Activated B cell treated with CpG ODN at 0.5 μM for 24 hours (primary cell): ENCODE results near the gene PRSS3. TPM values are rescaled to one million over a fixed set of nuclear protein-coding genes. Genes with fewer than 3 reads are reported as not detected.
"Not testable (repeated sequence)": the region's sequence is repeated elsewhere in the genome, so short reads cannot be mapped to it uniquely, and the experiment has no call there.

Source experiments
- ATAC-seq: fragments of 200-7000 bp; cut with Tn5 transposase; one replicate; pipeline ENCODE4 v1.10.0; 2021; ENCODE audit warnings: low read depth, mild to moderate bottlenecking, moderate library complexity
- CTCF ChIA-PET: fragments of 350-600 bp; sonication (Branson Sonifier 250); formaldehyde crosslinking; loops from one replicate; lab custom pipeline; 2021; ENCODE audit warnings: antibody characterized with exemption; lab: Charles Lee
- POLR2A ChIA-PET: fragments of 350-600 bp; sonication (Branson Sonifier 250); formaldehyde crosslinking; loops from one replicate; lab custom pipeline; 2021; ENCODE audit warnings: antibody characterized with exemption; lab: Charles Lee
- DNase-seq: peaks from one replicate; pipeline ENCODE4 v3.0.0; 2022
- H3K27ac Mint-ChIP-seq: one replicate; pipeline ENCODE4 v1.8.0; 2020; ENCODE audit warnings: mixed read lengths
- H3K27me3 Mint-ChIP-seq: one replicate; pipeline ENCODE4 v1.8.0; 2021; ENCODE audit warnings: mixed read lengths
- H3K36me3 Mint-ChIP-seq: one replicate; pipeline ENCODE4 v1.8.0; 2021; ENCODE audit warnings: low read depth, mixed read lengths
- H3K4me1 Mint-ChIP-seq: one replicate; pipeline ENCODE4 v1.8.0; 2021; ENCODE audit warnings: mixed read lengths
- H3K4me3 Mint-ChIP-seq: one replicate; pipeline ENCODE4 v1.8.0; 2020; ENCODE audit warnings: mild to moderate bottlenecking, mixed read lengths
- H3K9me3 Mint-ChIP-seq: one replicate; pipeline ENCODE4 v1.8.0; 2020; ENCODE audit warnings: mixed read lengths
- intact Hi-C: fragments of 100-400 bp; cut with micrococcal nuclease; formaldehyde crosslinking; loops from one replicate; pipeline ENCODE4 v1.15.1; 2024
- total RNA-seq: library from RNA; stranded (reverse); gene quantifications from 2 replicates; pipeline ENCODE4 v1.2.3, GENCODE V29; 2022
- TF ChIP-seq, protein P1 (sequence below): fragments of 200-600 bp; IDR thresholded peaks from one replicate; pipeline ENCODE4 v1.8.0; 2022; ENCODE audit warnings: antibody characterized with exemption, mild to moderate bottlenecking

The PRSS3 gene
- total RNA-seq, 1 donor from 2014 or later = not detected

DNA sequence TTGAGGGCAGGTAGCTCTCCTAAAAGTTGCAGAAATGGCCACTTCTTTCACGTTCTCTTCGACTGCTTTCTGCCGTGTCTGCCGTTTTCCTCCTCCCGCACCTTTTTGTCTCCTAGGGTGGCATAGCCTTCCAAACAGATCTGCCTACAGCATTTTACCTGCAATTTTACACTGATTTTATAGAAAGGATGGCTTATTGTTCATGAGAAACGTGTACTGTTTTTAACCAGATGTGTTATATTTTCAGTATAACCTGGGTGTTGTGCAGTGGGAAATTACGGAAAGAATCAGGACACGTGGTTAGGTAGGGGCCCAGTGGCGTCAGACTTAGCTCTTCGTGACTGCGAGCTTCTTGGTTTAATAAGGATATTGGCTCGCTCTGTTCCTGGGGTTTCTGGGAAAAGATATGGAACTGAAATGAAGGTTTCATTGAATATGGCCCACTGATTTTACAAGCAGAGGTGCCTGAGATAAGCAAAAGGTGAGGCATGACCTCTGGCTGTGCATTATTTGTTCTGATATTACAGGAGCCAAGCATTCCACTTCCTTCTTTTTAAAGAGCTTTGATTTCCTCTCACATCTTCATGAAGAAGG lies 43.7 kb upstream of the PRSS3 start:
- Mint-ChIP-seq H3K36me3 (no peaks in the 10 kb centered on the region), H3K4me3 (no peak overlapping the region), H3K27me3 (peaks cover 58% of the 10 kb centered on the region), H3K27ac (no peak overlapping the region), H3K9me3 (no peaks in the 10 kb centered on the region), H3K4me1 (peaks cover 12% of the 10 kb centered on the region)
- intact Hi-C loops = no loop called here
- DNase-seq = no peak
- no peak for ATAC-seq
- ChIA-PET CTCF (interaction anchor here (1.2 kb wide), 1 partner anchor 28 kb away, joined by 3 read pairs; no protein-coding TSS in a partner anchor), POLR2A (no interaction called here)
- TF ChIP-seq, protein P1, sequence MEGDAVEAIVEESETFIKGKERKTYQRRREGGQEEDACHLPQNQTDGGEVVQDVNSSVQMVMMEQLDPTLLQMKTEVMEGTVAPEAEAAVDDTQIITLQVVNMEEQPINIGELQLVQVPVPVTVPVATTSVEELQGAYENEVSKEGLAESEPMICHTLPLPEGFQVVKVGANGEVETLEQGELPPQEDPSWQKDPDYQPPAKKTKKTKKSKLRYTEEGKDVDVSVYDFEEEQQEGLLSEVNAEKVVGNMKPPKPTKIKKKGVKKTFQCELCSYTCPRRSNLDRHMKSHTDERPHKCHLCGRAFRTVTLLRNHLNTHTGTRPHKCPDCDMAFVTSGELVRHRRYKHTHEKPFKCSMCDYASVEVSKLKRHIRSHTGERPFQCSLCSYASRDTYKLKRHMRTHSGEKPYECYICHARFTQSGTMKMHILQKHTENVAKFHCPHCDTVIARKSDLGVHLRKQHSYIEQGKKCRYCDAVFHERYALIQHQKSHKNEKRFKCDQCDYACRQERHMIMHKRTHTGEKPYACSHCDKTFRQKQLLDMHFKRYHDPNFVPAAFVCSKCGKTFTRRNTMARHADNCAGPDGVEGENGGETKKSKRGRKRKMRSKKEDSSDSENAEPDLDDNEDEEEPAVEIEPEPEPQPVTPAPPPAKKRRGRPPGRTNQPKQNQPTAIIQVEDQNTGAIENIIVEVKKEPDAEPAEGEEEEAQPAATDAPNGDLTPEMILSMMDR = no peak

DNA sequence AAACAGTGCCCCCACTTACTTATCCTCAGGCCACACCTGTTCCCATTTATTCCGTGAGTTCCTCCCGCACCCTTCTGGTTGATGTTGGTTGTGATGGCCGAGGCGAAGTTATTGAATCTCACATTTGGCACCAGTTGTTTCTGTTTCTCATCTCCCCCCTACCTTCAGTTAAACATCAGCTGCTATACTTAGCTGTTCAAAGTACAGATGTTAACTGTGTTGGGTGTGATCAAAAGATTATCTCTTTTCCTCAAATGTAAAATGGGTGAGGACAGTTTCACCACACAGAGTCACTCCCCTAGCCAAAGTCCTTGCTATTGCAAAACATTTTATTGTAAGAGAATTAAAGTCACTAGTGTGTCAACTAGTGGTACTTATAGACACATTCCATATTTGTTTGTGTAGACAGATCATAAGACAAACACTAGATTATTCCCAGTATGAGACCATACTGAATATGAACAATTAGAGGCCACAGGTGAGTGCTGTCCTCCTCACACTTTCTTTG lies 43.2 kb upstream of the PRSS3 start:
- TF ChIP-seq, protein P1 = no peak
- no peaks in the 10 kb centered on the region for H3K36me3 Mint-ChIP-seq
- peaks cover 60% of the 10 kb centered on the region for H3K27me3 Mint-ChIP-seq
- no peak overlapping the region for H3K27ac Mint-ChIP-seq
- POLR2A ChIA-PET = no interaction called here
- H3K9me3 Mint-ChIP-seq = no peaks in the 10 kb centered on the region
- intact Hi-C loops = no loop called here
- DNase-seq (no peak), ATAC-seq (no peak)
- CTCF ChIA-PET = interaction anchor here (1.2 kb wide), 1 partner anchor 27 kb away, joined by 3 read pairs; no protein-coding TSS in a partner anchor
- peaks cover 12% of the 10 kb centered on the region for H3K4me1 Mint-ChIP-seq
- no peak overlapping the region for H3K4me3 Mint-ChIP-seq

DNA sequence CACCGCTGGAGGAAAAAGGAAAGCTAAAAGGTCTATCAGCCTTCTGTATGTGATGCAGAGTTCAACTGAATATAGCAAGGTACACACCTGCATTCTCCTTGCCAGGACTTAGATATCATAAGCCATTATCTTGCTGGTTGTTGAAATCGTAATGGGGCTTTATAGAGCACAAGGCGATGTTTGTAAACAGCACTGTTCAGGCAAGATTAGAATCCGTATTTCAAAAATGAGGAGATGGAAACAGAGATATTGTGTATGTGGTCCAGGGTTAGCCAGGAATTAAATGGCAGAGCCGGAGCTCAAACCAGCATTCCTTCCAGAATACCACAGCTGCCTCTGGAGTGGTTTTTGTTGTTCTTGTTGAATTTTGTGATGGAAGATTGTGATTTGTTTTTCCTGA lies 42.6 kb upstream of the PRSS3 start:
- H3K36me3 Mint-ChIP-seq, POLR2A ChIA-PET, ATAC-seq, H3K4me3 Mint-ChIP-seq, H3K27ac Mint-ChIP-seq, intact Hi-C loops, H3K9me3 Mint-ChIP-seq, CTCF ChIA-PET, DNase-seq: not testable (repeated sequence)
- H3K27me3 Mint-ChIP-seq = peaks cover 65% of the 10 kb centered on the region
- H3K4me1 Mint-ChIP-seq = peaks cover 12% of the 10 kb centered on the region

GRCh38 chr9:33759648-33760047 lies 35.7 kb upstream of the PRSS3 start:
- CTCF ChIA-PET, H3K27ac Mint-ChIP-seq, intact Hi-C loops, DNase-seq, H3K4me1 Mint-ChIP-seq, ATAC-seq, H3K9me3 Mint-ChIP-seq, POLR2A ChIA-PET, H3K4me3 Mint-ChIP-seq, H3K36me3 Mint-ChIP-seq: not testable (repeated sequence)
- H3K27me3 Mint-ChIP-seq = peaks cover 30% of the 10 kb centered on the region

GRCh38 chr9:33762343-33762742 lies 33.0 kb upstream of the PRSS3 start:
- H3K27me3 Mint-ChIP-seq = peaks cover 14% of the 10 kb centered on the region
- H3K4me1 Mint-ChIP-seq = no peaks in the 10 kb centered on the region
- CTCF ChIA-PET = no interaction called here
- H3K4me3 Mint-ChIP-seq = no peak overlapping the region
- ATAC-seq = no peak
- no peak overlapping the region for H3K27ac Mint-ChIP-seq
- no peaks in the 10 kb centered on the region for H3K36me3 Mint-ChIP-seq
- intact Hi-C loops = no loop called here
- POLR2A ChIA-PET = no interaction called here
- TF ChIP-seq, protein P1 = no peak
- H3K9me3 Mint-ChIP-seq = no peaks in the 10 kb centered on the region
- no peak for DNase-seq

DNA sequence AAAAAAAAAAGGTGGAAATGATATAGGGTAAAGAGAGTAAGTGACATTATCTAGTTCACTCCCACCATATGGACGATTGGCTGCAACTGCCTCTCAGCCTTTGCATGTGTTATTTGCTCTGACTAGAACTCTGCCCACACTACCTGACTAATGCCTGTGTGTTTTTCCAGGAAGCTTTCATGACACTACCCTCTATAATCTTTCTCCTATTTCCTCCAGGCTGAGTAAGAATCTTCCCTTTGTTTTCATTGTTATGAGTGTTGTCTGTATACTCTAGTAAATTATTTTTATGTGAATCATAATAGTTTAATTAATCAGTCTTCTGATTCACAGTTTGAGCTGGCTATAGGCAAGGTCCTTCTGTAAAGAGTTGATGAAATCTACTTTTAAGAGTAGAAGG lies 31.7 kb upstream of the PRSS3 start:
- POLR2A ChIA-PET, H3K27me3 Mint-ChIP-seq: not testable (repeated sequence)

More for the DNA sequence above, 31.7 kb upstream of the PRSS3 start:
- H3K27ac Mint-ChIP-seq, DNase-seq, ATAC-seq, CTCF ChIA-PET, H3K9me3 Mint-ChIP-seq, H3K4me3 Mint-ChIP-seq, H3K36me3 Mint-ChIP-seq, H3K4me1 Mint-ChIP-seq, intact Hi-C loops: not testable (repeated sequence)
